ENCODE measurements around the gene LBX2. TPM values are rescaled to one million over a fixed set of nuclear protein-coding genes. Genes with fewer than 3 reads are reported as not detected.

Gene LBX2
- total and polyA plus RNA-seq, 9 of the 15 experiments (the other 6 are each of a cell fraction or from before 2014, with no cell fraction given), result 0.39 to 6.2 (median 1.8) TPM; not detected in 1

GRCh38 chr2:74530239-74531187 is 31.1 kb upstream of the LBX2 start (continued):
- 0 out of 4 replicates have a peak, but pooled peaks of 1 of the 2 experiments have one; percentile 14 for TF ChIP-seq MLLT1 (IDR thresholded peaks at IDR 0.05)
- no peak for TF ChIP-seq ZBTB11 (CRISPR knock-in tag; IDR thresholded peaks at IDR 0.05)
- no peak for TF ChIP-seq RBM34 (IDR thresholded peaks at IDR 0.05; ENCODE audit: borderline replicate concordance, insufficient read depth, low read length)
- TF ChIP-seq HCFC1 (IDR thresholded peaks at IDR 0.05; ENCODE audit: low read depth, low read length), result 0 out of 2 replicates have a peak, but pooled peaks have one; percentile 1
- TF ChIP-seq PHB2 (IDR thresholded peaks at IDR 0.05; ENCODE audit: low read depth), result no peak
- no peak for TF ChIP-seq CHD4 (IDR thresholded peaks at IDR 0.05; ENCODE audit: insufficient read depth, insufficient replicate concordance, low read depth, low read length, poor library complexity, severe bottlenecking)
- no peak for TF ChIP-seq BRCA1 (IDR thresholded peaks at IDR 0.05)
- no peak for TF ChIP-seq BRCA1 (CRISPR knock-in tag; IDR thresholded peaks at IDR 0.05)
- TF ChIP-seq MTA1 (IDR thresholded peaks at IDR 0.05; ENCODE audit: borderline replicate concordance), result 0 out of 2 replicates have a peak, but pooled peaks have one; percentile 15
- TF ChIP-seq ETS2 (tag; IDR thresholded peaks at IDR 0.05; ENCODE audit: borderline replicate concordance, poor library complexity, severe bottlenecking), result no peak
- TF ChIP-seq RNF2 (IDR thresholded peaks at IDR 0.05), result peak; percentile 85; the same call in 1 of the 2 replicates
- TF ChIP-seq KAT7 (CRISPR knock-in tag; IDR thresholded peaks at IDR 0.05; ENCODE audit: borderline replicate concordance), result 0 out of 2 replicates have a peak, but pooled peaks have one; percentile 34
- no peak for TF ChIP-seq ZNF277 (CRISPR knock-in tag; IDR thresholded peaks at IDR 0.05; ENCODE audit: borderline replicate concordance)
- TF ChIP-seq CBX8 (IDR thresholded peaks at IDR 0.05; ENCODE audit: borderline replicate concordance, extremely low read depth, low read depth, low read length, poor library complexity, severe bottlenecking), result no peak
- TF ChIP-seq ZNF133 (CRISPR knock-in tag; IDR thresholded peaks at IDR 0.05), result no peak
- no peak for TF ChIP-seq RBM22 (IDR thresholded peaks at IDR 0.05; ENCODE audit: low read depth, low read length, poor library complexity, severe bottlenecking)
- TF ChIP-seq GATAD2A (IDR thresholded peaks at IDR 0.05), result 0 out of 2 replicates have a peak, but pooled peaks have one; percentile 45
- TF ChIP-seq YY1 (IDR thresholded peaks at IDR 0.05; ENCODE audit: borderline replicate concordance in 1 of 3, control insufficient read depth in 1 of 3, extremely low read depth in 1 of 3, insufficient read depth in 3 of 3, insufficient read length in 1 of 3, insufficient replicate concordance in 2 of 3, low read depth in 1 of 3, low read length in 2 of 3), result peak; percentile 30 to 84 (median 72)

Data from K562 (cell line).